HG02840 (cell line): ENCODE measurements around the gene SMPDL3A.

Source experiments
- ATAC-seq: cut with Tn5 transposase; IDR thresholded peaks from one replicate; pipeline ENCODE4 v1.9.1; 2021; ENCODE audit warnings: mild to moderate bottlenecking, moderate library complexity, moderate number of reproducible peaks; ENCODE audit not compliant: unreplicated experiment, low FRiP score

The SMPDL3A gene

GRCh38 chr6:122775975-122776374 is 13.1 kb upstream of the SMPDL3A start:
- no peak for ATAC-seq

- ATAC-seq = no peak
Measured at GRCh38 chr6:122778302-122778701, 10.8 kb upstream of the SMPDL3A start.

GRCh38 chr6:122778985-122779661 is 9.9 kb upstream of the SMPDL3A start:
- no peak for ATAC-seq

- no peak for ATAC-seq
Measured at GRCh38 chr6:122779667-122780066, 9.4 kb upstream of the SMPDL3A start, which contains the start of gene FABP7. Gene FABP7 (plus strand): TSS chr6:122779716. CDS start chr6:122779795, 79 bp downstream.

- no peak for ATAC-seq
Measured at GRCh38 chr6:122780114-122780513, 8.9 kb upstream of the SMPDL3A start.

GRCh38 chr6:122781716-122782115 is 7.3 kb upstream of the SMPDL3A start:
- ATAC-seq = no peak

GRCh38 chr6:122783401-122783800 is 5.7 kb upstream of the SMPDL3A start:
- no peak for ATAC-seq

GRCh38 chr6:122785891-122786290 is 3.2 kb upstream of the SMPDL3A start:
- no peak for ATAC-seq

- ATAC-seq = no peak
Measured at GRCh38 chr6:122787721-122788120, 1.3 kb upstream of the SMPDL3A start.

GRCh38 chr6:122788208-122788607 is 850 bp upstream of the SMPDL3A start:
- no peak for ATAC-seq

GRCh38 chr6:122788663-122789181 is 336 bp upstream of the SMPDL3A start:
- ATAC-seq = no peak

- ATAC-seq = no peak
Measured at GRCh38 chr6:122790028-122790422, 967 bp downstream of the SMPDL3A start.

- no peak for ATAC-seq
Measured at GRCh38 chr6:122790423-122791309, 1.6 kb downstream of the SMPDL3A start.

GRCh38 chr6:122791310-122791679 is 2.2 kb downstream of the SMPDL3A start:
- no peak for ATAC-seq

GRCh38 chr6:122792766-122793165 is 3.7 kb downstream of the SMPDL3A start:
- ATAC-seq = no peak

GRCh38 chr6:122797537-122797936 is 8.5 kb downstream of the SMPDL3A start:
- ATAC-seq = no peak

- ATAC-seq = peak; percentile 77
Measured at GRCh38 chr6:122798099-122798641, 9.1 kb downstream of the SMPDL3A start.

GRCh38 chr6:122799140-122799745 is 10.2 kb downstream of the SMPDL3A start:
- ATAC-seq = no peak

GRCh38 chr6:122799916-122800686 is 11.0 kb downstream of the SMPDL3A start:
- no peak for ATAC-seq

- no peak for ATAC-seq
Measured at GRCh38 chr6:122800906-122801305, 11.8 kb downstream of the SMPDL3A start.
